K562 (cell line): ENCODE results near the gene FLAD1. TPM values are rescaled to one million over a fixed set of nuclear protein-coding genes. Genes with fewer than 3 reads are reported as not detected.
A peak's percentile ranks its signal among the peaks of the same experiment; 100 is the strongest.

Experiments used
- ARID3B ChIP-seq: fragments of 250-450 bp; sonication (Bioruptor Pico); IDR thresholded peaks from 2 replicates; pipeline ENCODE4 v1.4.0; 2020; ENCODE audit warnings: borderline replicate concordance
- CBFB ChIP-seq: sonication (generic); formaldehyde crosslinking; IDR thresholded peaks from 2 replicates; pipeline ENCODE4 v1.4.0; 2020; ENCODE audit warnings: mild to moderate bottlenecking, missing genetic modification reagents
- CBX8 ChIP-seq: fragments of 200-600 bp; sonication (generic); IDR thresholded peaks from 2 replicates; pipeline ENCODE4 v1.6.1; 2012; ENCODE audit warnings: borderline replicate concordance, mixed run types, low read depth, mild to moderate bottlenecking, moderate library complexity, mixed read lengths, low read length, control low read depth, inconsistent platforms; ENCODE audit not compliant: poor library complexity, severe bottlenecking; ENCODE audit errors: extremely low read depth
- E2F3 ChIP-seq: fragments of 250-450 bp; sonication (Bioruptor Pico); IDR thresholded peaks from 2 replicates; pipeline ENCODE4 v1.4.0; 2020; ENCODE audit warnings: mild to moderate bottlenecking
- EGR1 ChIP-seq: fragments of 450-650 bp; conservative IDR thresholded peaks from 2 replicates; pipeline ENCODE4 v1.6.1; 2017; ENCODE audit warnings: mild to moderate bottlenecking
- ERF ChIP-seq: fragments of 450-650 bp; formaldehyde crosslinking; IDR thresholded peaks from 2 replicates; pipeline ENCODE4 v1.4.0; 2020; ENCODE audit warnings: mild to moderate bottlenecking, mixed read lengths
- GABPB1 ChIP-seq: sonication (generic); formaldehyde crosslinking; IDR thresholded peaks from 2 replicates; pipeline ENCODE4 v1.8.0; 2022; ENCODE audit warnings: mild to moderate bottlenecking, missing genetic modification reagents
- L3MBTL2 ChIP-seq: fragments of 450-650 bp; IDR thresholded peaks from 2 replicates; pipeline ENCODE4 v1.6.1; 2016; ENCODE audit warnings: mild to moderate bottlenecking, moderate library complexity
- MAZ ChIP-seq, 2 experiments: fragments of 450-650 bp in 1 of 2; sonication (generic) in 1 of 2; formaldehyde crosslinking; IDR thresholded peaks in 1 of 2; conservative IDR thresholded peaks in 1 of 2; 2 replicates each; pipeline versions ENCODE4 v1.4.0 to v1.5.0; 2020; ENCODE audit warnings: mild to moderate bottlenecking in 1 of 2, missing genetic modification reagents in 1 of 2
- MLX ChIP-seq, 2 experiments: fragments of 450-650 bp in 1 of 2; sonication (generic) in 1 of 2; formaldehyde crosslinking; conservative IDR thresholded peaks; 2 replicates each; pipeline versions ENCODE4 v1.4.0 to v1.8.1; 2020 to 2022; ENCODE audit warnings: mild to moderate bottlenecking in 1 of 2, missing genetic modification reagents in 1 of 2
- MTA1 ChIP-seq: fragments of 450-650 bp; IDR thresholded peaks from 2 replicates; pipeline ENCODE4 v1.6.1; 2017; ENCODE audit warnings: borderline replicate concordance
- NCOA4 ChIP-seq: fragments of 450-650 bp; IDR thresholded peaks from 2 replicates; pipeline ENCODE4 v1.6.1; 2018; ENCODE audit warnings: mild to moderate bottlenecking; ENCODE audit not compliant: partially characterized antibody
- NCOR1 ChIP-seq: fragments of 450-650 bp; IDR thresholded peaks from 2 replicates; pipeline ENCODE4 v1.6.1; 2016; ENCODE audit warnings: mild to moderate bottlenecking, moderate library complexity
- NR2C1 ChIP-seq, 2 experiments: fragments of 450-650 bp; IDR thresholded peaks; 2 replicates each; pipeline ENCODE4 v1.6.1; 2017; ENCODE audit warnings: mild to moderate bottlenecking in 2 of 2, antibody characterized with exemption in 1 of 2, inconsistent platforms in 1 of 2, missing compliant biosample characterization in 1 of 2, missing genetic modification characterization in 1 of 2
- POLR3G ChIP-seq: IDR thresholded peaks from 2 replicates; pipeline ENCODE4 v1.6.1; 2011; ENCODE audit not compliant: insufficient read length, insufficient replicate concordance; ENCODE audit errors: extremely low read depth
- PTRF ChIP-seq: fragments of 450-650 bp; IDR thresholded peaks from 2 replicates; pipeline ENCODE4 v1.6.1; 2016; ENCODE audit warnings: mild to moderate bottlenecking, missing genetic modification characterization, missing compliant biosample characterization
- RNF2 ChIP-seq: sonication (generic); IDR thresholded peaks from 2 replicates; pipeline ENCODE4 v1.6.1; 2016
- ZBTB1 ChIP-seq: sonication (generic); formaldehyde crosslinking; IDR thresholded peaks from 2 replicates; pipeline ENCODE4 v1.8.1; 2023; ENCODE audit warnings: missing genetic modification reagents, low read depth, mild to moderate bottlenecking, borderline replicate concordance
- ZBTB26 ChIP-seq: fragments of 450-650 bp; formaldehyde crosslinking; IDR thresholded peaks from 2 replicates; pipeline ENCODE4 v1.4.0; 2022; ENCODE audit warnings: missing genetic modification characterization
- ZNF324 ChIP-seq: fragments of 250-450 bp; sonication (Bioruptor Pico); IDR thresholded peaks from 2 replicates; pipeline ENCODE4 v1.4.0; 2020; ENCODE audit warnings: mild to moderate bottlenecking
- polyA plus RNA-seq, 8 experiments: library from polyadenylated mRNA; depleted of rRNA in 4 of 8; stranded (reverse) in 5 of 8; unstranded in 3 of 8; fragments of >200 nt; fragmentation: Nextera tagmentation in 2 of 8; fragmentation: Illumina TruSeq in 1 of 8; extraction: Ambion mirVana in 2 of 8; extraction: Trizol in 1 of 8; gene quantifications; 2 replicates each; pipeline versions ENCODE4 v1.2.1 to v1.2.3, GENCODE V29; 2011 to 2014; ENCODE audit warnings: inconsistent platforms in 1 of 8, missing spikeins in 1 of 8
- total RNA-seq, 7 experiments: library from RNA; depleted of rRNA in 6 of 7; stranded (reverse); fragments of >200 nt in 6 of 7; fragmentation: Illumina TruSeq in 2 of 7; extraction: Trizol in 2 of 7; gene quantifications; 2 replicates each; pipeline versions ENCODE4 v1.2.1 to v1.2.3, GENCODE V29; 2011 to 2021; ENCODE audit warnings: low replicate concordance in 1 of 7
- TF ChIP-seq, protein P1 (sequence below): fragments of 450-650 bp; formaldehyde crosslinking; IDR thresholded peaks from 2 replicates; pipeline ENCODE4 v1.4.0; 2020; ENCODE audit warnings: mild to moderate bottlenecking, moderate library complexity
- TF ChIP-seq, protein P2 (sequence below): sonication (generic); formaldehyde crosslinking; IDR thresholded peaks from 2 replicates; pipeline ENCODE4 v1.9.0; 2022; ENCODE audit warnings: mild to moderate bottlenecking, missing genetic modification reagents

The FLAD1 gene
- total and polyA plus RNA-seq, 9 of the 15 experiments (the other 6 are each of a cell fraction or from before 2014, with no cell fraction given): 24.9 to 85.8 (median 67.0) TPM

DNA sequence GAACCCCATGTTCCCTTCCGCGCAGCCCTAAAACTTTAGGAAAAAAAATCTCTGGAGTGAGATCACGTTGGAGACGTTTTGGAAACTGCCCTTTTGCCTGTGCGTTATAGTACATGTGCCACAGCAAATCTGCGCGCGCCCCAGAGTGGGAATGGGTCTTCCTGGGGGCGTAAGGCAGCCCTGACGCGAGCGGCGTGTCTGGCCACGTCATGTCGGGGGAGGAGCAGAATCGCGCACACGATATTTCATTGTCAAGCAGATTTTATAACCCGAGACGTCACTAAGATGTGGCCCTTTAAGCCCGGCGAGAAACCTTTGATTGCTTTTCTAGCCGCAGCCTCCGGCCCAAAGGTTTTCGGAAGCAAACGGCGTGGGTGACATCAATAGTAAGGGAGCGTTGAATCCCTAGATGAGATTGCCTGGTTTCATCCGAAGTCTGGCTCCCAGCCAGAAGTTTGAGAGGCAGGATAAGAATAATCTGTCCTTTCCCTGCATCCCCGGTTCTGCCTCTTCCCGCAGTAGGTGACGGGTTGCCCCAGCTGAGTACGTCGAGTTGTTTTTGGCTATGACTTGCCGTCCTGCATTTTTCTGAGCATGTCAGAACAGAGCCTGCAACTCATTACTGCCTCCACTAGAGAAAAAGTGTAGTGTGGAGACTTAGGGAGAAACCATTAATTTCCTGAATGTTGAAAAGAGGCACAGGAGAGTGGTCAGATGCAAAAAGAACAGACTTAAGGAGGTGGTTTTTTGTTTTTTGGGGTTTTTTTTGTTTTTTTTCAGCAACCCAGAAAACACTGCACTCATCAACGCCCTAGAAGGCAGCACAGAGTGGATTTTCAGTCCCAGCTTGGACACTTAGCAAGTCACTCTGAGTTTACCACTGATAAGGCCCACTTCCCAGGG lies 45.8 kb upstream of the FLAD1 start (continued):
- no peak for TF ChIP-seq ARID3B
- TF ChIP-seq NCOA4: no peak
- TF ChIP-seq CBFB (CRISPR knock-in tag): no peak
- no peak for TF ChIP-seq MLX (CRISPR knock-in tag; conservative IDR thresholded peaks at IDR 0.05)
- TF ChIP-seq GABPB1 (CRISPR knock-in tag): no peak; the same call in none of the 2 replicates
- TF ChIP-seq PTRF: no peak
- no peak for TF ChIP-seq ZBTB1 (CRISPR knock-in tag)
- TF ChIP-seq, protein P1, sequence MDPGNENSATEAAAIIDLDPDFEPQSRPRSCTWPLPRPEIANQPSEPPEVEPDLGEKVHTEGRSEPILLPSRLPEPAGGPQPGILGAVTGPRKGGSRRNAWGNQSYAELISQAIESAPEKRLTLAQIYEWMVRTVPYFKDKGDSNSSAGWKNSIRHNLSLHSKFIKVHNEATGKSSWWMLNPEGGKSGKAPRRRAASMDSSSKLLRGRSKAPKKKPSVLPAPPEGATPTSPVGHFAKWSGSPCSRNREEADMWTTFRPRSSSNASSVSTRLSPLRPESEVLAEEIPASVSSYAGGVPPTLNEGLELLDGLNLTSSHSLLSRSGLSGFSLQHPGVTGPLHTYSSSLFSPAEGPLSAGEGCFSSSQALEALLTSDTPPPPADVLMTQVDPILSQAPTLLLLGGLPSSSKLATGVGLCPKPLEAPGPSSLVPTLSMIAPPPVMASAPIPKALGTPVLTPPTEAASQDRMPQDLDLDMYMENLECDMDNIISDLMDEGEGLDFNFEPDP (CRISPR knock-in tag): no peak
- no peak for TF ChIP-seq NCOR1
- TF ChIP-seq E2F3 (CRISPR knock-in tag): no peak
- TF ChIP-seq ZBTB26: peak; percentile 6; the same call in 1 of the 2 replicates
- TF ChIP-seq POLR3G: no peak
- TF ChIP-seq EGR1: peak; percentile 93
- no peak for TF ChIP-seq RNF2
- peak; percentile 23; the same call in 1 of the 2 replicates for TF ChIP-seq L3MBTL2
- TF ChIP-seq MTA1: peak; percentile 51; the same call in 1 of the 2 replicates
- TF ChIP-seq ERF (CRISPR knock-in tag): no peak
- TF ChIP-seq ZNF324 (CRISPR knock-in tag): no peak
- no peak for TF ChIP-seq NR2C1 (IDR thresholded peaks at IDR 0.05)
- no peak for TF ChIP-seq NR2C1 (tag; IDR thresholded peaks at IDR 0.05)
- TF ChIP-seq MAZ (CRISPR knock-in tag; conservative IDR thresholded peaks at IDR 0.05 in 1 of 2, IDR thresholded peaks at IDR 0.05 in 1 of 2): 0 out of 4 replicates have a peak, but pooled peaks of 1 of the 2 experiments have one; percentile 75
- TF ChIP-seq, protein P2, sequence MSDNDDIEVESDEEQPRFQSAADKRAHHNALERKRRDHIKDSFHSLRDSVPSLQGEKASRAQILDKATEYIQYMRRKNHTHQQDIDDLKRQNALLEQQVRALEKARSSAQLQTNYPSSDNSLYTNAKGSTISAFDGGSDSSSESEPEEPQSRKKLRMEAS (CRISPR knock-in tag): no peak
- TF ChIP-seq CBX8: no peak
